Keratinocyte (primary cell): ENCODE data around the gene MYLK4. TPM values are rescaled to one million over a fixed set of nuclear protein-coding genes. Genes with fewer than 3 reads are reported as not detected.

Experiments used
- DNase-seq: peaks from one replicate; pipeline ENCODE4 v3.0.0-alpha.2; 2011; ENCODE audit warnings: low read depth, missing footprints, low spot score
- FAIRE-seq: peaks from 2 replicates; lab custom pipeline; 2011; peaks lifted over from hg19 to GRCh38; lab: Jason Lieb, UNC
- H2AFZ ChIP-seq: 2 replicates; pipeline ENCODE4 v1.6.0; 2012; ENCODE audit warnings: low read length, control low read depth, inconsistent platforms; ENCODE audit not compliant: control insufficient read depth
- H3K27ac ChIP-seq: 2 replicates; pipeline ENCODE4 v1.5.1; 2011; ENCODE audit warnings: low read length; ENCODE audit not compliant: control insufficient read depth, insufficient read depth
- H3K27me3 ChIP-seq: 3 replicates; pipeline ENCODE4 v1.6.0; 2011; ENCODE audit warnings: low read length; ENCODE audit not compliant: control insufficient read depth, insufficient read depth; ENCODE audit errors: extremely low read depth
- H3K36me3 ChIP-seq, 2 experiments: 2 replicates in 1 of 2; 3 replicates in 1 of 2; pipeline ENCODE4 v1.5.1; 2011; ENCODE audit warnings: low read length in 2 of 2, mild to moderate bottlenecking in 1 of 2; ENCODE audit not compliant: control insufficient read depth in 2 of 2, insufficient read depth in 2 of 2; ENCODE audit errors: extremely low read depth in 1 of 2
- H3K4me1 ChIP-seq: 3 replicates; pipeline ENCODE4 v1.5.1; 2011; ENCODE audit warnings: low read length; ENCODE audit not compliant: control insufficient read depth, insufficient read depth; ENCODE audit errors: extremely low read depth
- H3K4me2 ChIP-seq: 3 replicates; pipeline ENCODE4 v1.6.0; 2011; ENCODE audit warnings: low read depth, low read length; ENCODE audit not compliant: control insufficient read depth, insufficient read depth; ENCODE audit errors: extremely low read depth
- H3K4me3 ChIP-seq, 3 experiments: fragments of 200-600 bp in 1 of 3; sonication (generic) in 1 of 3; 2 replicates in 2 of 3; 3 replicates in 1 of 3; pipeline ENCODE4 v1.5.1; 2011 to 2016; ENCODE audit warnings: low read length in 3 of 3, mild to moderate bottlenecking in 3 of 3, control low read depth in 2 of 3, inconsistent platforms in 1 of 3, low read depth in 1 of 3, mixed read lengths in 1 of 3, mixed run types in 1 of 3, moderate library complexity in 1 of 3; ENCODE audit not compliant: control insufficient read depth in 2 of 3, insufficient read depth in 2 of 3; ENCODE audit errors: extremely low read depth in 1 of 3
- H3K79me2 ChIP-seq: 2 replicates; pipeline ENCODE4 v1.6.0; 2012; ENCODE audit warnings: low read length; ENCODE audit not compliant: control insufficient read depth, insufficient read depth
- H3K9ac ChIP-seq: 3 replicates; pipeline ENCODE4 v1.6.0; 2011; ENCODE audit warnings: low read length; ENCODE audit not compliant: control insufficient read depth, insufficient read depth; ENCODE audit errors: extremely low read depth
- H3K9me1 ChIP-seq: 3 replicates; pipeline ENCODE4 v1.6.0; 2011; ENCODE audit warnings: low read length; ENCODE audit not compliant: control insufficient read depth, insufficient read depth; ENCODE audit errors: extremely low read depth
- H3K9me3 ChIP-seq: 2 replicates; pipeline ENCODE4 v1.5.1; 2012; ENCODE audit warnings: low read depth, low read length; ENCODE audit not compliant: control insufficient read depth
- H4K20me1 ChIP-seq: 3 replicates; pipeline ENCODE4 v1.6.0; 2011; ENCODE audit warnings: low read length; ENCODE audit not compliant: control insufficient read depth, insufficient read depth; ENCODE audit errors: extremely low read depth
- EZH2 ChIP-seq: IDR thresholded peaks from one replicate; pipeline ENCODE4 v1.6.1; 2012; ENCODE audit warnings: inconsistent platforms, mild to moderate bottlenecking, low read length, moderate library complexity
- dilution Hi-C: fragments of 300-500 bp; cut with MboI; formaldehyde crosslinking; loops from one replicate; pipeline ENCODE4 v1.7.0; 2020; ENCODE audit warnings: low sequenced_read_pairs; ENCODE audit not compliant: extremely low pct_ligation_motif_present
- polyA plus RNA-seq, 5 experiments: library from polyadenylated mRNA; depleted of rRNA in 3 of 5; stranded (reverse) in 3 of 5; stranded (forward) in 1 of 5; unstranded in 1 of 5; fragments of >200 nt; gene quantifications; 1 replicate in 1 of 5; 2 replicates in 3 of 5; 3 replicates in 1 of 5; pipeline versions ENCODE4 v1.2.1 to v1.2.3, GENCODE V29; 2011 to 2012; ENCODE audit warnings: missing spikeins in 2 of 5, low read depth in 1 of 5, low replicate concordance in 1 of 5
- TF ChIP-seq, protein P1 (sequence below), 3 experiments: IDR thresholded peaks in 1 of 3; conservative IDR thresholded peaks in 1 of 3; optimal IDR thresholded peaks in 1 of 3; 2 replicates in 2 of 3; 3 replicates in 1 of 3; pipeline versions ENCODE3 to v1.5.1; 2011; ENCODE audit warnings: low read length in 3 of 3, mild to moderate bottlenecking in 3 of 3, moderate library complexity in 2 of 3, control low read depth in 1 of 3, inconsistent platforms in 1 of 3; ENCODE audit not compliant: insufficient read depth in 2 of 3; ENCODE audit errors: extremely low read depth in 1 of 3

Gene MYLK4
- polyA plus RNA-seq, 1 donor (not counting 4 experiments of a cell fraction or from before 2014, with no cell fraction given) = 0.31 TPM

DNA sequence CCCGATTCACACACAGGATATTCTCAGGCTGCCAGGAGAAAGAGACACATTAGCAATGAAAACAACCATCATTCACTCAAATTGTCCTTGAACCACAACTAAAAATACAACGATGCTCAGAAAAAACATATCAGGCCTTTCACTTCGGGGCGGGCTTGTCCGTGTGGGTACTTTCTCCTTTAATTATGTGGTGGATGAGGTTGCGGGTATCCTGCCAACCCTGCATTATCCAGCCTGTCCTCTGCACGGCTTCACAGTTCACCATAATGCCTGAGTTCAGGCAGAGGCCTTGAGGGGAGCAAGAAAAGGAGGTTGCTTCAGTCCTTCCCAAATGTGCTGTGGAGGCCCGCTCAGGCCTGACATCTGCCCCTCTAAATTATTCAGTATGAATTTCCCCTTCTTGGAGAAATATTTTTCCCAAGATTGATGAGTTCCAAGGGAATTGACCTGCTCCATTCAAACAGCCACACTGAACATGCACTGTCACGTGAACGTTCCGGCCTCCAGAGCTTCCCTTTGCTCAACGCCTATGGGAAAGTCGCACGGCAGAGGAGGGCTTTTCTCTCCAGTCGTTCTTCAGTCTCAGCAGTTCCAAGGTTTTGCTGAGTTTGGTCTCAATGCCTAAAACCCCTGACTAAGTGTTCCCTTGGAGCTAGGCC, 70.3 kb downstream of the MYLK4 start:
- no peak overlapping the region for H3K4me2 ChIP-seq
- TF ChIP-seq, protein P1, sequence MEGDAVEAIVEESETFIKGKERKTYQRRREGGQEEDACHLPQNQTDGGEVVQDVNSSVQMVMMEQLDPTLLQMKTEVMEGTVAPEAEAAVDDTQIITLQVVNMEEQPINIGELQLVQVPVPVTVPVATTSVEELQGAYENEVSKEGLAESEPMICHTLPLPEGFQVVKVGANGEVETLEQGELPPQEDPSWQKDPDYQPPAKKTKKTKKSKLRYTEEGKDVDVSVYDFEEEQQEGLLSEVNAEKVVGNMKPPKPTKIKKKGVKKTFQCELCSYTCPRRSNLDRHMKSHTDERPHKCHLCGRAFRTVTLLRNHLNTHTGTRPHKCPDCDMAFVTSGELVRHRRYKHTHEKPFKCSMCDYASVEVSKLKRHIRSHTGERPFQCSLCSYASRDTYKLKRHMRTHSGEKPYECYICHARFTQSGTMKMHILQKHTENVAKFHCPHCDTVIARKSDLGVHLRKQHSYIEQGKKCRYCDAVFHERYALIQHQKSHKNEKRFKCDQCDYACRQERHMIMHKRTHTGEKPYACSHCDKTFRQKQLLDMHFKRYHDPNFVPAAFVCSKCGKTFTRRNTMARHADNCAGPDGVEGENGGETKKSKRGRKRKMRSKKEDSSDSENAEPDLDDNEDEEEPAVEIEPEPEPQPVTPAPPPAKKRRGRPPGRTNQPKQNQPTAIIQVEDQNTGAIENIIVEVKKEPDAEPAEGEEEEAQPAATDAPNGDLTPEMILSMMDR (optimal IDR thresholded peaks at IDR 0.05 in 1 of 3, IDR thresholded peaks at IDR 0.05 in 1 of 3, conservative IDR thresholded peaks at IDR 0.05 in 1 of 3; ENCODE audit: extremely low read depth in 1 of 3, insufficient read depth in 2 of 3, low read length in 3 of 3) = no peak
- no peak for TF ChIP-seq EZH2
- dilution Hi-C loops = no loop called here
- no peak overlapping the region for H3K27ac ChIP-seq
- FAIRE-seq (no peak), DNase-seq (no peak)
- H3K79me2 ChIP-seq = no peaks in the 10 kb centered on the region
- no peak overlapping the region for H3K4me3 ChIP-seq
- H3K9me1 ChIP-seq = no peaks in the 10 kb centered on the region
- no peaks in the 10 kb centered on the region for H3K36me3 ChIP-seq
- H3K27me3 ChIP-seq = no peaks in the 10 kb centered on the region
- no peak overlapping the region for H2AFZ ChIP-seq
- H3K9ac ChIP-seq = no peak overlapping the region
- no peaks in the 10 kb centered on the region for H3K9me3 ChIP-seq
- H4K20me1 ChIP-seq = no peaks in the 10 kb centered on the region
- H3K4me1 ChIP-seq = no peaks in the 10 kb centered on the region

DNA sequence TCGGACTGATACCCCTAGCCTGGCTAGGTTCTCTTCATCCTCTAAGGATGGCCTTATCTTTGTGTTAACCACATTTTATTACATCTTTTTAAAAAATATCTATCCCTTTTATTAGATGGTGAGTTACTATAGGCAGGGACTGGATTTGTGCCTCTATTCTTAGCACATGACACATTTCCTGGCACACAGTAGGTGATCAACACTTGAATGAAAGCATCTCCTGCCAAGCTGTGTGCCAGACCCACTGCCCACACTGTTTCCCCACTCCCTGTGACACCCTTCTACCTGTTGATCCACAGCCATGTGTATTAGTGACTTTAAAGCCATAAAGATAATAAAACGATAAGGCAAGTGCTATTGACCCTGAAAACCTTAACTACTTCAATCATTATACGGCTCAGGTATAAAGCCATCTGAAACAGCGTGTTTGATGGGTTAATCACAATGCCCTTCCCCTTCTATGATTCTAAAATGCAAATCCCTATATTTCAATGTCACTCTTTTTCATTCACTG, 73.6 kb downstream of the MYLK4 start:
- dilution Hi-C loops = no loop called here
- H3K9me3 ChIP-seq = no peaks in the 10 kb centered on the region
- H2AFZ ChIP-seq = no peak overlapping the region
- H3K4me3 ChIP-seq = no peak overlapping the region
- H3K9ac ChIP-seq = no peak overlapping the region
- no peaks in the 10 kb centered on the region for H4K20me1 ChIP-seq
- no peaks in the 10 kb centered on the region for H3K9me1 ChIP-seq
- TF ChIP-seq EZH2 = no peak
- TF ChIP-seq, protein P1 (optimal IDR thresholded peaks at IDR 0.05 in 1 of 3, IDR thresholded peaks at IDR 0.05 in 1 of 3, conservative IDR thresholded peaks at IDR 0.05 in 1 of 3; ENCODE audit: extremely low read depth in 1 of 3, insufficient read depth in 2 of 3, low read length in 3 of 3) = no peak
- no peaks in the 10 kb centered on the region for H3K4me1 ChIP-seq
- DNase-seq (no peak), FAIRE-seq (no peak)
- no peak overlapping the region for H3K27ac ChIP-seq
- no peaks in the 10 kb centered on the region for H3K79me2 ChIP-seq
- H3K27me3 ChIP-seq = no peaks in the 10 kb centered on the region
- H3K4me2 ChIP-seq = no peak overlapping the region
- H3K36me3 ChIP-seq = no peaks in the 10 kb centered on the region
